K562 (cell line): ENCODE results near the gene PEAR1. TPM values are rescaled to one million over a fixed set of nuclear protein-coding genes. Genes with fewer than 3 reads are reported as not detected.

Source experiments
- ARID2 ChIP-seq: fragments of 450-650 bp; IDR thresholded peaks from 2 replicates; pipeline ENCODE4 v1.6.1; 2017; ENCODE audit warnings: antibody characterized with exemption, mild to moderate bottlenecking
- ARNT ChIP-seq, 2 experiments: fragments of 450-650 bp; IDR thresholded peaks; 2 replicates each; pipeline ENCODE4 v1.6.1; 2016; ENCODE audit warnings: mild to moderate bottlenecking in 1 of 2
- BCOR ChIP-seq: fragments of 450-650 bp; IDR thresholded peaks from 2 replicates; pipeline ENCODE4 v1.6.1; 2016
- CCNT2 ChIP-seq: IDR thresholded peaks from 2 replicates; pipeline ENCODE4 v1.6.1; 2011; ENCODE audit warnings: borderline replicate concordance, low read depth, mild to moderate bottlenecking, moderate library complexity, mixed read lengths, low read length; ENCODE audit not compliant: insufficient read length; ENCODE audit errors: extremely low read depth
- CXXC5 ChIP-seq: fragments of 250-450 bp; sonication (Bioruptor Pico); IDR thresholded peaks from 2 replicates; pipeline ENCODE4 v1.8.0; 2022; ENCODE audit warnings: inconsistent platforms, mild to moderate bottlenecking, moderate library complexity
- EHMT2 ChIP-seq: fragments of 450-650 bp; IDR thresholded peaks from 2 replicates; pipeline ENCODE4 v1.6.1; 2018; ENCODE audit warnings: antibody characterized with exemption
- HDAC1 ChIP-seq, 2 experiments: fragments of 450-650 bp; IDR thresholded peaks; 2 replicates each; pipeline ENCODE4 v1.6.1; 2016 to 2017; ENCODE audit warnings: inconsistent platforms in 1 of 2, mild to moderate bottlenecking in 1 of 2, moderate library complexity in 1 of 2
- HDAC2 ChIP-seq: fragments of 450-650 bp; IDR thresholded peaks from 2 replicates; pipeline ENCODE4 v1.6.1; 2016; ENCODE audit warnings: mild to moderate bottlenecking
- IRF2 ChIP-seq: sonication (generic); formaldehyde crosslinking; IDR thresholded peaks from 2 replicates; pipeline ENCODE4 v1.8.1; 2022; ENCODE audit warnings: mild to moderate bottlenecking, missing genetic modification reagents
- LCOR ChIP-seq: sonication (generic); formaldehyde crosslinking; IDR thresholded peaks from 2 replicates; pipeline ENCODE4 v1.8.0; 2022; ENCODE audit warnings: mild to moderate bottlenecking, missing genetic modification reagents
- LEF1 ChIP-seq: fragments of 450-650 bp; IDR thresholded peaks from 2 replicates; pipeline ENCODE4 v1.6.1; 2016; ENCODE audit warnings: mild to moderate bottlenecking
- MIER1 ChIP-seq: fragments of 450-650 bp; IDR thresholded peaks from 2 replicates; pipeline ENCODE4 v1.6.1; 2016; ENCODE audit warnings: antibody characterized with exemption, mild to moderate bottlenecking, low read depth
- NR4A1 ChIP-seq, 2 experiments: fragments of 250-450 bp in 1 of 2; fragments of 450-650 bp in 1 of 2; sonication (Bioruptor Pico) in 1 of 2; IDR thresholded peaks; 2 replicates each; pipeline versions ENCODE4 v1.4.0 to v1.6.1; 2016 to 2020; ENCODE audit warnings: mild to moderate bottlenecking in 2 of 2, missing compliant biosample characterization in 1 of 2, missing genetic modification characterization in 1 of 2, moderate library complexity in 1 of 2
- PCBP2 ChIP-seq: fragments of 200-400 bp; formaldehyde crosslinking; IDR thresholded peaks from 2 replicates; pipeline ENCODE4 v1.6.1; 2018; ENCODE audit warnings: low read length, low read depth, mild to moderate bottlenecking, moderate library complexity; ENCODE audit not compliant: poor library complexity, severe bottlenecking
- RB1 ChIP-seq: fragments of 450-650 bp; IDR thresholded peaks from 2 replicates; pipeline ENCODE4 v1.6.1; 2017; ENCODE audit warnings: low read depth, mild to moderate bottlenecking
- RBFOX2 ChIP-seq: fragments of 200-400 bp; formaldehyde crosslinking; IDR thresholded peaks from 2 replicates; pipeline ENCODE4 v1.6.1; 2017; ENCODE audit warnings: low read depth, mild to moderate bottlenecking, low read length, moderate library complexity
- SIN3B ChIP-seq: fragments of 450-650 bp; IDR thresholded peaks from 2 replicates; pipeline ENCODE4 v1.6.1; 2017; ENCODE audit warnings: low read depth, mild to moderate bottlenecking, moderate library complexity
- SMARCE1 ChIP-seq: fragments of 450-650 bp; IDR thresholded peaks from 2 replicates; pipeline ENCODE4 v1.7.1; 2016; ENCODE audit warnings: mild to moderate bottlenecking
- SRSF9 ChIP-seq: fragments of 200-400 bp; formaldehyde crosslinking; IDR thresholded peaks from 2 replicates; pipeline ENCODE4 v1.6.1; 2017; ENCODE audit warnings: low read depth, low read length, borderline replicate concordance
- TCF7L2 ChIP-seq: fragments of 150-350 bp; IDR thresholded peaks from 2 replicates; pipeline ENCODE4 v1.6.1; 2016; ENCODE audit warnings: low read depth, mild to moderate bottlenecking, low read length, moderate library complexity
- THAP12 ChIP-seq: fragments of 250-450 bp; sonication (Bioruptor Pico); IDR thresholded peaks from 2 replicates; pipeline ENCODE4 v1.9.0; 2021; ENCODE audit warnings: mild to moderate bottlenecking, inconsistent platforms
- ZBTB12 ChIP-seq: fragments of 250-450 bp; sonication (Bioruptor Pico); IDR thresholded peaks from 2 replicates; pipeline ENCODE4 v1.4.0; 2020
- ZEB2 ChIP-seq: fragments of 450-650 bp; IDR thresholded peaks from 2 replicates; pipeline ENCODE4 v1.6.1; 2016
- ZNF324 ChIP-seq: fragments of 250-450 bp; sonication (Bioruptor Pico); IDR thresholded peaks from 2 replicates; pipeline ENCODE4 v1.4.0; 2020; ENCODE audit warnings: mild to moderate bottlenecking
- polyA plus RNA-seq, 8 experiments: library from polyadenylated mRNA; depleted of rRNA in 4 of 8; stranded (reverse) in 5 of 8; unstranded in 3 of 8; fragments of >200 nt; fragmentation: Nextera tagmentation in 2 of 8; fragmentation: Illumina TruSeq in 1 of 8; extraction: Ambion mirVana in 2 of 8; extraction: Trizol in 1 of 8; gene quantifications; 2 replicates each; pipeline versions ENCODE4 v1.2.1 to v1.2.3, GENCODE V29; 2011 to 2014; ENCODE audit warnings: inconsistent platforms in 1 of 8, missing spikeins in 1 of 8
- total RNA-seq, 7 experiments: library from RNA; depleted of rRNA in 6 of 7; stranded (reverse); fragments of >200 nt in 6 of 7; fragmentation: Illumina TruSeq in 2 of 7; extraction: Trizol in 2 of 7; gene quantifications; 2 replicates each; pipeline versions ENCODE4 v1.2.1 to v1.2.3, GENCODE V29; 2011 to 2021; ENCODE audit warnings: low replicate concordance in 1 of 7
- TF ChIP-seq, protein P1 (sequence below): fragments of 450-650 bp; formaldehyde crosslinking; conservative IDR thresholded peaks from 2 replicates; pipeline ENCODE4 v1.4.0; 2022; ENCODE audit warnings: mild to moderate bottlenecking, missing genetic modification characterization

PEAR1 gene
- total and polyA plus RNA-seq, 9 of the 15 experiments (the other 6 are each of a cell fraction or from before 2014, with no cell fraction given), result 0.87 to 13.9 (median 6.1) TPM

GRCh38 chr1:156860113-156860627 is 33.3 kb upstream of the PEAR1 start (continued):
- TF ChIP-seq PCBP2, result no peak
- TF ChIP-seq MIER1, result peak; percentile 50; the same call in 1 of the 2 replicates
- TF ChIP-seq SRSF9, result no peak
- peak; percentile 13; the same call in 1 of the 2 replicates for TF ChIP-seq RBFOX2
- TF ChIP-seq SIN3B, result 0 out of 2 replicates have a peak, but pooled peaks have one; percentile 26
- peak; percentile 86 for TF ChIP-seq HDAC2
- peak in 1 of 2 experiments; percentile 21; a peak in 1 of 4 replicates for TF ChIP-seq ARNT (IDR thresholded peaks at IDR 0.05)
- peak; percentile 60 for TF ChIP-seq ZEB2
- TF ChIP-seq LCOR (CRISPR knock-in tag), result peak; percentile 79
- peak; percentile 49; the same call in 1 of the 2 replicates for TF ChIP-seq EHMT2
- TF ChIP-seq IRF2, result no peak
- TF ChIP-seq CCNT2, result no peak
- TF ChIP-seq, protein P1, sequence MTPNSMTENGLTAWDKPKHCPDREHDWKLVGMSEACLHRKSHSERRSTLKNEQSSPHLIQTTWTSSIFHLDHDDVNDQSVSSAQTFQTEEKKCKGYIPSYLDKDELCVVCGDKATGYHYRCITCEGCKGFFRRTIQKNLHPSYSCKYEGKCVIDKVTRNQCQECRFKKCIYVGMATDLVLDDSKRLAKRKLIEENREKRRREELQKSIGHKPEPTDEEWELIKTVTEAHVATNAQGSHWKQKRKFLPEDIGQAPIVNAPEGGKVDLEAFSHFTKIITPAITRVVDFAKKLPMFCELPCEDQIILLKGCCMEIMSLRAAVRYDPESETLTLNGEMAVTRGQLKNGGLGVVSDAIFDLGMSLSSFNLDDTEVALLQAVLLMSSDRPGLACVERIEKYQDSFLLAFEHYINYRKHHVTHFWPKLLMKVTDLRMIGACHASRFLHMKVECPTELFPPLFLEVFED (CRISPR knock-in tag), result 0 out of 2 replicates have a peak, but pooled peaks have one; percentile 16
- no peak for TF ChIP-seq TCF7L2
- peak; percentile 46; the same call in 1 of the 2 replicates for TF ChIP-seq BCOR
- TF ChIP-seq CXXC5, result peak; percentile 52
- TF ChIP-seq ZNF324 (CRISPR knock-in tag), result no peak
- TF ChIP-seq LEF1, result 0 out of 2 replicates have a peak, but pooled peaks have one; percentile 31
- TF ChIP-seq THAP12, result 0 out of 2 replicates have a peak, but pooled peaks have one; percentile 14
- TF ChIP-seq SMARCE1, result peak; percentile 44; the same call in 1 of the 2 replicates
- no peak for TF ChIP-seq NR4A1 (CRISPR knock-in tag; IDR thresholded peaks at IDR 0.05)
- TF ChIP-seq NR4A1 (tag; IDR thresholded peaks at IDR 0.05), result 0 out of 2 replicates have a peak, but pooled peaks have one; percentile 19
- TF ChIP-seq RB1, result peak; percentile 94
- TF ChIP-seq ZBTB12, result peak; percentile 22; the same call in 1 of the 2 replicates
- TF ChIP-seq ARID2, result 0 out of 2 replicates have a peak, but pooled peaks have one; percentile 67
- TF ChIP-seq HDAC1 (IDR thresholded peaks at IDR 0.05), result peak in 1 of 2 experiments; percentile 72; a peak in 2 of 4 replicates
